Neural progenitor cell (in vitro differentiated cells): Measurements from ENCODE around the gene PPY. TPM values are rescaled to one million over a fixed set of nuclear protein-coding genes. Genes with fewer than 3 reads are reported as not detected.
A peak's percentile ranks its signal among the peaks of the same experiment; 100 is the strongest.

Source experiments
- DNase-seq: peaks from one replicate; pipeline ENCODE4 v3.0.0-alpha.2; 2016; ENCODE audit warnings: low spot score
- H2AFZ ChIP-seq: fragments of 200-600 bp; sonication (generic); replicated peaks from 2 replicates; pipeline ENCODE4 v1.6.1; 2016; ENCODE audit warnings: antibody characterized with exemption
- H3F3A ChIP-seq: fragments of 200-600 bp; sonication (generic); 2 replicates; pipeline ENCODE4 v1.6.1; 2016; ENCODE audit warnings: antibody characterized with exemption, low read depth
- H3K27ac ChIP-seq: fragments of 200-600 bp; sonication (generic); 2 replicates; pipeline ENCODE4 v1.5.1; 2016; ENCODE audit warnings: mild to moderate bottlenecking
- H3K27me3 ChIP-seq: fragments of 200-600 bp; sonication (generic); 2 replicates; pipeline ENCODE4 v1.6.1; 2016; ENCODE audit warnings: mild to moderate bottlenecking, moderate library complexity
- H3K36me3 ChIP-seq: fragments of 200-600 bp; sonication (generic); 2 replicates; pipeline ENCODE4 v1.5.1; 2016
- H3K4me1 ChIP-seq: fragments of 200-600 bp; sonication (generic); 2 replicates; pipeline ENCODE4 v1.6.1; 2016; ENCODE audit warnings: mixed run types
- H3K4me2 ChIP-seq: fragments of 200-600 bp; sonication (generic); 2 replicates; pipeline ENCODE4 v1.6.1; 2016
- H3K4me3 ChIP-seq: fragments of 200-600 bp; sonication (generic); 2 replicates; pipeline ENCODE4 v1.5.1; 2016
- H3K79me2 ChIP-seq: fragments of 200-600 bp; sonication (generic); 2 replicates; pipeline ENCODE4 v1.6.1; 2016; ENCODE audit warnings: low read depth
- H3K9ac ChIP-seq: fragments of 200-600 bp; sonication (generic); 2 replicates; pipeline ENCODE4 v1.6.1; 2016
- H3K9me3 ChIP-seq: fragments of 200-600 bp; sonication (generic); 2 replicates; pipeline ENCODE4 v1.5.1; 2016; ENCODE audit warnings: low read depth
- H4K20me1 ChIP-seq: fragments of 200-600 bp; sonication (generic); 2 replicates; pipeline ENCODE4 v1.6.1; 2016; ENCODE audit warnings: low read depth
- H3K27ac Mint-ChIP-seq: 3 replicates; pipeline ENCODE4 v1.8.0; 2021; ENCODE audit warnings: mixed read lengths
- H3K27me3 Mint-ChIP-seq: 2 replicates; pipeline ENCODE4 v1.8.0; 2022; ENCODE audit warnings: low read depth, mild to moderate bottlenecking, inconsistent platforms, moderate library complexity, mixed read lengths; ENCODE audit not compliant: insufficient read depth
- H3K36me3 Mint-ChIP-seq: 3 replicates; pipeline ENCODE4 v1.8.0; 2021; ENCODE audit warnings: mixed read lengths
- H3K4me1 Mint-ChIP-seq: 3 replicates; pipeline ENCODE4 v1.8.0; 2021; ENCODE audit warnings: mixed read lengths
- H3K4me3 Mint-ChIP-seq: 3 replicates; pipeline ENCODE4 v1.8.0; 2021; ENCODE audit warnings: mild to moderate bottlenecking, moderate library complexity, mixed read lengths
- H3K9me3 Mint-ChIP-seq: 3 replicates; pipeline ENCODE4 v1.8.0; 2020; ENCODE audit warnings: mixed read lengths
- EZH2 ChIP-seq: fragments of 200-600 bp; sonication (generic); IDR thresholded peaks from 2 replicates; pipeline ENCODE4 v1.6.1; 2017; ENCODE audit warnings: antibody characterized with exemption, mild to moderate bottlenecking, moderate library complexity
- EZH2phosphoT487 ChIP-seq: fragments of 200-600 bp; sonication (generic); IDR thresholded peaks from 2 replicates; pipeline ENCODE4 v1.6.1; 2017; ENCODE audit warnings: antibody characterized with exemption
- total RNA-seq: library from RNA; depleted of rRNA; stranded (reverse); fragments of >200 nt; gene quantifications from 2 replicates; pipeline ENCODE4 v1.2.3, GENCODE V29; 2015; ENCODE audit warnings: low replicate concordance
- TF ChIP-seq, protein P1 (sequence below): fragments of 200-600 bp; sonication (generic); IDR thresholded peaks from 2 replicates; pipeline ENCODE4 v1.5.1; 2017; ENCODE audit warnings: antibody characterized with exemption, mild to moderate bottlenecking

Gene PPY
- total RNA-seq, 1 donor from 2014 or later: not detected

DNA sequence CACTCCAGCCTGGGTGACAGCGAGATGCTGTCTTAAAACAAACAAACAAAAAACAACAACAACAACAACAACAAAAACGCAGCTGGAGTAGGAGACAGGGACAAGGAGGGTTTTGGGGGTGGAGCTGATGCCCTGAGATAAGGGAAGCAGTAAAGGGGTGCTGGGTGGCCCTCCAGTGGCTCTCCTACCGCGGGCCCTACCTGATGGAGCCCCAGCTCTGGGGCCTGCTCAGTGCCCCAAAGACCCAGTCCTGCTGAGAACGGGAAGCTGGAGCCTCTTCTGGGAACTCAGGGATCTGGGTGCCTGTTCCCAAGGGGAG lies 40.9 kb upstream of the PPY start:
- H3K4me3 Mint-ChIP-seq: peak overlapping the region; percentile 70
- Histone ChIP-seq H3K36me3 (no peaks in the 10 kb centered on the region), H3K4me1 (peaks cover 19% of the 10 kb centered on the region), H3K9ac (no peak overlapping the region), H3K27ac (no peak overlapping the region), H4K20me1 (no peaks in the 10 kb centered on the region), H3K9me3 (no peaks in the 10 kb centered on the region), H3K27me3 (peaks cover 54% of the 10 kb centered on the region), H2AFZ (peak overlapping the region; percentile 94), H3K4me3 (peak overlapping the region; percentile 56), H3F3A (peaks cover 12% of the 10 kb centered on the region), H3K4me2 (peak overlapping the region; percentile 85), H3K79me2 (no peaks in the 10 kb centered on the region)
- H3K27ac Mint-ChIP-seq: no peak overlapping the region
- peaks cover 8% of the 10 kb centered on the region for H3K27me3 Mint-ChIP-seq
- TF ChIP-seq EZH2: no peak
- TF ChIP-seq EZH2phosphoT487: no peak
- TF ChIP-seq, protein P1, sequence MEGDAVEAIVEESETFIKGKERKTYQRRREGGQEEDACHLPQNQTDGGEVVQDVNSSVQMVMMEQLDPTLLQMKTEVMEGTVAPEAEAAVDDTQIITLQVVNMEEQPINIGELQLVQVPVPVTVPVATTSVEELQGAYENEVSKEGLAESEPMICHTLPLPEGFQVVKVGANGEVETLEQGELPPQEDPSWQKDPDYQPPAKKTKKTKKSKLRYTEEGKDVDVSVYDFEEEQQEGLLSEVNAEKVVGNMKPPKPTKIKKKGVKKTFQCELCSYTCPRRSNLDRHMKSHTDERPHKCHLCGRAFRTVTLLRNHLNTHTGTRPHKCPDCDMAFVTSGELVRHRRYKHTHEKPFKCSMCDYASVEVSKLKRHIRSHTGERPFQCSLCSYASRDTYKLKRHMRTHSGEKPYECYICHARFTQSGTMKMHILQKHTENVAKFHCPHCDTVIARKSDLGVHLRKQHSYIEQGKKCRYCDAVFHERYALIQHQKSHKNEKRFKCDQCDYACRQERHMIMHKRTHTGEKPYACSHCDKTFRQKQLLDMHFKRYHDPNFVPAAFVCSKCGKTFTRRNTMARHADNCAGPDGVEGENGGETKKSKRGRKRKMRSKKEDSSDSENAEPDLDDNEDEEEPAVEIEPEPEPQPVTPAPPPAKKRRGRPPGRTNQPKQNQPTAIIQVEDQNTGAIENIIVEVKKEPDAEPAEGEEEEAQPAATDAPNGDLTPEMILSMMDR: no peak
- DNase-seq: no peak
- H3K4me1 Mint-ChIP-seq: peaks cover 13% of the 10 kb centered on the region
- H3K9me3 Mint-ChIP-seq: no peaks in the 10 kb centered on the region
- H3K36me3 Mint-ChIP-seq: no peaks in the 10 kb centered on the region

DNA sequence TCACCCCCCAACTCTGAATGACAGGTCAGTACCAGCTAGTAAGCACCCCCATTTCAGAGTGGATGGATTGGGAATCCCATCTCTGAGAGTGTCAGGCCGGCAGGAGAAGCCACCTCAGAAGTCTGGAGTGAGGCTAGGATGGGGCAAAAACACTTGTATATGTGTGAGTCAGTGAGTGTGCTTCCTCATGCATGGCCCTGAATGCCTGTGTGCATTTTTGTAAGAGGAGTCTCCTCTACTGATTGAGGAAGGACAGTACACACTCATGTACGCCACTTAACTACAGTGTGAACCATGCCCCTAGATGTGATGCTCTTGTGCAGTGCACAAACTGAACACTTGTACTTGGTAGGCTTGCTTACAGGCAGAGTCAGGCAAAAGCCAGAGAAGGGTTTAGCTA lies 39.9 kb upstream of the PPY start:
- no peak overlapping the region for H2AFZ ChIP-seq
- DNase-seq: no peak
- peaks cover 12% of the 10 kb centered on the region for H3K4me1 ChIP-seq
- TF ChIP-seq EZH2: no peak
- no peak for TF ChIP-seq EZH2phosphoT487
- TF ChIP-seq, protein P1: no peak
- H3K27me3 ChIP-seq: peaks cover 64% of the 10 kb centered on the region
- H4K20me1 ChIP-seq: no peaks in the 10 kb centered on the region
- no peak overlapping the region for H3K4me2 ChIP-seq
- no peaks in the 10 kb centered on the region for H3K36me3 ChIP-seq
- H3K9me3 Mint-ChIP-seq: no peaks in the 10 kb centered on the region
- H3K27ac ChIP-seq: no peak overlapping the region
- no peak overlapping the region for H3K4me3 ChIP-seq
- H3K4me3 Mint-ChIP-seq: peak overlapping the region; percentile 27
- no peaks in the 10 kb centered on the region for H3K9me3 ChIP-seq
- H3F3A ChIP-seq: peaks cover 12% of the 10 kb centered on the region
- no peak overlapping the region for H3K27ac Mint-ChIP-seq
- peaks cover 5% of the 10 kb centered on the region for H3K4me1 Mint-ChIP-seq
- no peaks in the 10 kb centered on the region for H3K36me3 Mint-ChIP-seq
- H3K9ac ChIP-seq: no peak overlapping the region
- H3K79me2 ChIP-seq: no peaks in the 10 kb centered on the region
- H3K27me3 Mint-ChIP-seq: peaks cover 11% of the 10 kb centered on the region

DNA sequence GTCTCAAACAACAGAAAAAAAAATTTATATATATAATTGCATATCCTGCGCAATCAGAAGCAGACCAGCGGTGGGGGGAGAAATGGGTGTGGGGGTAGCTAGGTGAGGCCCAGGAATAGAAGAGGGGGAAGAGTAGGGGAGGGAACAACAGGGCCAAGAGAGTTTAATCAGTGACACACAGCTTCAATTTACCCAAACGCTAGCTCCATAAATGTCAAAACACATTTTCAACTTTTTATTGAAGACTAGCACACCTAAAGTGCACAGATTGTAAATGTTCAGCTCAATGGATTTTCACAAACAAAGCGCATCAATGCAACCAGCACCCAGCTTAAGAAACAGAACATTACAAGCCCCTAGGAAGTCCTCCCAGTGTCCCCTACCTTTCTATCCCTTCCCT lies 37.4 kb upstream of the PPY start:
- no peaks in the 10 kb centered on the region for H3K36me3 ChIP-seq
- Mint-ChIP-seq H3K4me1 (peaks cover 12% of the 10 kb centered on the region), H3K4me3 (no peak overlapping the region), H3K27me3 (peaks cover 13% of the 10 kb centered on the region), H3K36me3 (no peaks in the 10 kb centered on the region), H3K27ac (no peak overlapping the region), H3K9me3 (no peaks in the 10 kb centered on the region)
- H3K4me2 ChIP-seq: no peak overlapping the region
- no peaks in the 10 kb centered on the region for H4K20me1 ChIP-seq
- H3K4me1 ChIP-seq: peaks cover 15% of the 10 kb centered on the region
- no peak overlapping the region for H3K9ac ChIP-seq
- TF ChIP-seq EZH2phosphoT487 (no peak), EZH2 (no peak)
- TF ChIP-seq, protein P1: no peak
- H3K4me3 ChIP-seq: no peak overlapping the region
- no peaks in the 10 kb centered on the region for H3K9me3 ChIP-seq
- no peak overlapping the region for H3K27ac ChIP-seq
- peaks cover 64% of the 10 kb centered on the region for H3K27me3 ChIP-seq
- DNase-seq: no peak
- H3F3A ChIP-seq: peaks cover 10% of the 10 kb centered on the region
- no peaks in the 10 kb centered on the region for H3K79me2 ChIP-seq
- H2AFZ ChIP-seq: no peak overlapping the region
